GM19025 (cell line): Measurements from ENCODE around the gene MARCHF6.

ENCODE experiments used
- ATAC-seq: cut with Tn5 transposase; IDR thresholded peaks from one replicate; pipeline ENCODE4 v1.9.1; 2021; ENCODE audit warnings: mild to moderate bottlenecking, low read depth, moderate library complexity; ENCODE audit not compliant: unreplicated experiment

Gene MARCHF6

GRCh38 chr5:10321882-10322281 lies 31.6 kb upstream of the MARCHF6 start:
- ATAC-seq, result no peak

- ATAC-seq, result no peak
Observed at GRCh38 chr5:10323588-10324488, 29.7 kb upstream of the MARCHF6 start.

GRCh38 chr5:10324518-10325370 lies 28.8 kb upstream of the MARCHF6 start:
- ATAC-seq, result no peak

GRCh38 chr5:10328323-10328722 lies 25.2 kb upstream of the MARCHF6 start:
- no peak for ATAC-seq

- ATAC-seq, result no peak
Observed at GRCh38 chr5:10329446-10329819, 24.1 kb upstream of the MARCHF6 start.

- ATAC-seq, result no peak
Observed at GRCh38 chr5:10329820-10330481, 23.5 kb upstream of the MARCHF6 start.

GRCh38 chr5:10330511-10331230 lies 22.8 kb upstream of the MARCHF6 start:
- ATAC-seq, result no peak

- no peak for ATAC-seq
Observed at GRCh38 chr5:10331341-10331796, 22.1 kb upstream of the MARCHF6 start.

- ATAC-seq, result no peak
Observed at GRCh38 chr5:10332301-10332700, 21.2 kb upstream of the MARCHF6 start.

GRCh38 chr5:10333154-10334006 lies 20.1 kb upstream of the MARCHF6 start:
- ATAC-seq, result peak; percentile 41

- ATAC-seq, result no peak
Observed at GRCh38 chr5:10334831-10335230, 18.7 kb upstream of the MARCHF6 start.

- ATAC-seq, result no peak
Observed at GRCh38 chr5:10335711-10336470, 17.6 kb upstream of the MARCHF6 start.

GRCh38 chr5:10337107-10337506 lies 16.4 kb upstream of the MARCHF6 start:
- no peak for ATAC-seq

- no peak for ATAC-seq
Observed at GRCh38 chr5:10337986-10338385, 15.5 kb upstream of the MARCHF6 start.

GRCh38 chr5:10338686-10339057 lies 14.8 kb upstream of the MARCHF6 start:
- ATAC-seq, result no peak

- no peak for ATAC-seq
Observed at GRCh38 chr5:10339058-10339811, 14.3 kb upstream of the MARCHF6 start.

- no peak for ATAC-seq
Observed at GRCh38 chr5:10339958-10340357, 13.5 kb upstream of the MARCHF6 start.

- ATAC-seq, result no peak
Observed at GRCh38 chr5:10343486-10343885, 10.0 kb upstream of the MARCHF6 start.
